CD4-positive, alpha-beta T cell treated with Interleukin-17A for 4 hours (primary cell): ENCODE measurements around the gene KIAA0513.

ENCODE experiments used
- DNase-seq: peaks from one replicate; pipeline ENCODE4 v3.0.0-alpha.2; 2020; ENCODE audit warnings: mixed read lengths

Gene KIAA0513

DNA sequence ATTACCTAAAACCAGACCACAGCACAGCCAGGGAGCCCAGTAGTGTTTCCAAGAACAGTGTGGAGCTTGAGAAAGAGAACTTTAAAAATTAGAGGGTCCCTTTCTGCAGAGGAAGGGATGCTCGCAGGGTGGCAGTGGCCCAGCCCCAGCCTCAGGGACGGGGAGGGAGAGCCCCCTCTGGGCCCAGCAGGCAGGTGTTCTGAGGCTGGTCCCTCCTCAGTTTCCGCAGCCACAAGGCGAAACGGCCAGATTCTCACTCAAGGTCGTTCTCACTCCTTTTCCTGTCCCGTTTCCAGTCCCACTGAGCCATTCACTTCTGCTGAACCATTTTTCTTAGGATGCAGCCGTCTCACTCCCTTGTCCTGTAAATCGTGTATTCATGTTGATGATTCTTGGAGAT is 64.7 kb downstream of the KIAA0513 start:
- DNase-seq, result no peak

DNA sequence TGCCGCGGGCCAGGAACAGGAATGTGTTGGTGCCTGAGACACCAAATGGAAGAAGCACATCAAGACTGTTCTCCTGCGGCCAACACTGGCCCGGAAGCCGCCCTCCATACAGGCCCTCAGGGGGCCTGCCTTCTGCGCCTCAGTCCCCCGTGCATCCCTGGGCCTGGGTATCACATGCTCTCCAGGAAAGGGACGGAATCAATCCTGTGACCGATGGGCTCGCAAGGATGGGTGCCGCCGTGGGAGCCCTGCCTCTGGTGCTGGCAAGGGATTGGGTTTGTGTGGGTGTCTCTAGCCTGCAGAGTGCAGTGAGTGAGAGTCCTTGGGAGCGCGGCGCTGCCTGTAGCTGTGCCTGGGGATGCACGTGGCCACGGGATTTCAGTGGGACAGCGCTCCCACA is 65.3 kb downstream of the KIAA0513 start:
- DNase-seq, result no peak

DNA sequence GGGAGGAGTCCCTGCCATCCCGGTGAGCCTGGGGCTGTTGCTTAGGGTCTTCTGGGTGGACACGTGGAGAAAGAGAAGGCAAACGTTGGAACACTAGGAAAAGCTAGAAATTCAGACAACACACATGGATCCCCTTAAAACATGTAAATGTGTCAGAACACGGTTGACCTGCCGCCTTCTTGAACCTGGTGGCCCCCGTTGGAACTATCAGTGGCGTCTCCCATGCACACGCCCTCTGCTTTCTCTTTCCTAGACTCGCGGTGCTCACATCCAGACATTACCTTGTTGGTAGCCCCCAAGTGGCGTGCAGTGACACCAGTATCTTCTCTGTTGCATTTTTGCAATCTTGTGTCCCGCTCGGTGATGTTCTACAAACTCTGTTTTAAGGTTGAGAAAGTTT is 66.1 kb downstream of the KIAA0513 start:
- DNase-seq, result no peak

DNA sequence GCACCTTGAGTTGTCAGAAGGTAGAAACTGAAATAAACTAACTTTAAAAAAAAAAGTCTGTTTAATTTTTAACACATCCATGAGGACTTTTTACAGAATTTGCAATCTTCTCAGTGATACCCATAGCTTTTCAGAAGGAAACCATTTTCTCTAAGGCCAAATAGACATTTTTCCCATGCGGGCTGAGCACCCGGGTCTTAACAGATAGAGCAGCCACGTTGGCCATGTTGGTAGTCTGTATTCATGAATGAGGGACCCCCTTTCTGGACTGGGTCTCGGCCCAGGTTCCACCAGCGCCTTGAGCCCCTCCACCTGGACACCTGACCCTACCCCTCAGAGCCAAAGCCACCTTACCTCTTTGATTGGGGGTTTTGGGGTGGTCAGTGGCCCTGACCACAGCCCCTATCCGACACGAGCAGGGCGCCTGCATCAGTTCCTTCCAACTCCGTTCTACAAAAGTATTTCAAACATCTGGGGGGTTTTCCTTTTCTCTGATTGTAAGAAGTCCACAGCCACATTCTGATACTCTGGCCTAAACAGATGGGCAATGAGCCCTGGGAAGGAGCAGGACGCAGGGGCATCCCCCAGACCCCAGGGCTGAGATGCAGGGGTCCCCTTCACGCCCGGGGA is 66.7 kb downstream of the KIAA0513 start:
- no peak for DNase-seq

- DNase-seq, result no peak
Observed at GRCh38 chr16:85094812-85095211, 67.2 kb downstream of the KIAA0513 start.

- DNase-seq, result no peak
Observed at GRCh38 chr16:85096921-85097320, 69.3 kb downstream of the KIAA0513 start.

DNA sequence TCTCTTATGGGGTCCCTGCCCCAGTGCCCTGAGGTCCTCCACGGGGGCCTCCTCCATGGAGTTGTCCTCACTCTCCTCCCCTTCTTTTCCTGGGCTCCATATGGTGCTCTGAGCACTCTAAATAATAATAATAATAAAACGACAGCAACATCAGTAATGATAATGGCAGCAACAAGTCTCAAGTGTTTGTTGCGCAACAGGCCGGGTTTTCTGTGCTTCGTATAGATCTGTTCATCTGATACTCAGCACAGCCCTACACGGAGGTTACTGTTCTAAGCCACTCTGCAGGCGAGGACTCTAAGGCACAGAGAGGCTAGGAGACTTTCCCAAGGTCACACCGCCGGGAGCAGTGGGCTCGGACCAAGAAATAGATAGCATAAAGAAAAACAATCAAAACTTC is 71.0 kb downstream of the KIAA0513 start:
- no peak for DNase-seq

DNA sequence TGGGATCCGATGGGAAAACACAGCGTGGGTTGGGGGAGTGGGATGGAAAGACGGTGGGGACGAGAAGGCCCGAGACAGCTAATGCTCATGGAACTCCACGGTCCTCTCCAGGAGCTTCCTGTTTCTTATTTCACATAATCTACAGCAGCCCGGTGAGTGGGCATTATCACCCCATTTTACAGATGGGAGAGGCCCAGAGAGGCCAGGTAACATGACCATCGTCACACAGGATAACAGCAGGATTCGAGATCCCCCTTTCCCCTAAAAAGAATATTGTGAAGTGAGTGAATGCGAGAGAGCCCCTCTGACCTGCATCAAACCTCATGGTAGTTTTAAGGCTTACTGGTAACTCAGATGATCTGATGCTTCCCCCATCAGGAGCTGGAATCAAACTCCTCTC is 72.7 kb downstream of the KIAA0513 start:
- no peak for DNase-seq

GRCh38 chr16:85101956-85102630 is 74.5 kb downstream of the KIAA0513 start:
- no peak for DNase-seq

DNA sequence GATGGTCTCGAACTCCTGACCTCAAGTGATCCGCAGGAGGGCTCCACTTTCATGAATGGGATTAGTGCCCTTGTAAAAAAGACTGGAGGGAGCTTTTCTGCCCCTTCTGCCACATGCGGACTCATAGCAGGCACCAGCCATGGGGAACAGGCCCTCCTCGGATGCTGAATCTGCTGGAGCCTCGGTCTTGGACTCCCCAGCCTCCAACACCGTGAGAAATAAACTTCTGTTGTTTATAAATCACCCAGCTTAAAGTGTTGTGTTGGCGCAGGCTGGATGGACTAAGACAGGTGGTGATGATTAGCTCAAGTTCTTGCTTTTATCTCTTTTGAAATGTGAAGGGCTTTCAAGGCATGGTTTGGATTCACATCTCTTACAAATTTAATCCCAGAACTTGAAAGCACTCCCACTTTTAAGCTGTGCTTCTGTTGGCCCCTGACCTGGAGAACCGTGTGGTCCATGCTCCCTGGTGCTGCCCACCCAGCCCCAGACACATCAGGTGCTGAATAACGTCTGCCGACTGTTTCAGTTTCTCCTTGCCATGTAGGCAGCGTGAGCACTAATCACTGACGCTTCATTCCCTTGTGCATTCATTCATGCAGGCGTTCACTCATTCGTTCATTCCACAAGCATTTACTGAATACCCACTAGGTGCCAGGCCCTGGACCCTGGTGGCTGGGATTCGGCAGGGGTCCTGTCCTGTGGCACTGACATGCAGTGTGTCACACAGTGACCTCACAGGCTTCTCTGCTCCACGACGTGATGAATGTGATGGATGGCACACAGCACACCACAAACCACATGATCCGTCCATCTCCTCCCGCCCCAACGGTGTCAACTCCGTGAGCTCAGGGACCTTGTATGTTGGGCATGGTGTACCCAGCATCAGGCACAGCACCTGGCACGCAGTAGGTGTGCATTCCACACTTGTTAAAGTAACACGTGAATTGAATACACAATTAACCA is 75.8 kb downstream of the KIAA0513 start:
- no peak for DNase-seq

DNA sequence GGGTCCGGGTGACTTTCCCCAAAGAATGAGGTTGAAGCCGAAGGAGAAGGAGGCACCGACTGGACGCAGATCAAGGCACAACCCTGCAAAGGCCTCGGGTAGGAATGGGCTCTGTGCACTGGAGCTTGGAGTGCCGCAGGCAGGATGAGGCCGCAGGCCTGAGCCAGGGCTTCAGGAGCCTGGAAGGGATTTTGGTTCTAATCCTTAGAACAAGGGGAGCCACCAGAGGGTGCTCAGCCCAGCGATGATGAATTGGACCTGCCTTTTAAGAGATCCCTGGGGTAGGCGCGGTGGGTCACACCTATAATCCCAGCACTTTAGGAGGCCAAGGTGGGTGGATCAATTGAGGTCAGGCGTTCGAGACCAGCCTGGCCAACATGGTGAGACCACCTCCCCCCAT is 76.6 kb downstream of the KIAA0513 start:
- DNase-seq, result no peak

DNA sequence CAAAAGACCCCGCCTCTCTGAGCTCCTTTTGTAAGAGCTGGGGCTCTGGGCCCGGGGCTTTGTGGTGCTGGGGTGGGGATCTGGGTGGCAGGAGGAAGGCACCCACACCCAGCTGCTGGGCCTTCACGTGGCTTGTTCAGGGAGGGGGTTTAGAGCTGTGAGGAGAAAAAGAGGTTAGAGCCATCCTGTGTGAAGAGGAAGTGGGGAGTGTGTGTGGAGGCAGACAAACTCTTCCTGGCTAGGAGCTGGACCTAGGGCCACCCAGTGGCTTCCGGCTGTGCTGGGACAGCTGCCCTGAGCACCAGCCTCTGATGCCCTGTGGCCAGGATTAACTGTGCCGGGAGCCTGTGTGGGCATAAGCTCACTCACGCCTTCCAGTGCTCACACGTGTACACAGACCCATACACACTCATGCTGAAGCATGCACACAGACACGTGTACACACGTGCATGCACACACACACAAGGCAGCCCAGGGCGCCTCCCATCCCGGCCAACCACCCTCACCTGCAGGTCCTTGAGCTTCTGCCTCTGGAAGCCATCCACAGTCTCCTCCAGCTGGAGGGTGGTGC is 77.3 kb downstream of the KIAA0513 start:
- DNase-seq, result peak; percentile 43

- DNase-seq, result no peak
Observed at GRCh38 chr16:85105475-85105874, 77.9 kb downstream of the KIAA0513 start.

GRCh38 chr16:85107083-85107482 is 79.5 kb downstream of the KIAA0513 start:
- DNase-seq, result no peak

- DNase-seq, result no peak
Observed at GRCh38 chr16:85107532-85107931, 79.9 kb downstream of the KIAA0513 start.

- no peak for DNase-seq
Observed at GRCh38 chr16:85110105-85110504, 82.5 kb downstream of the KIAA0513 start.

- DNase-seq, result no peak
Observed at GRCh38 chr16:85111184-85111583, 83.6 kb downstream of the KIAA0513 start.

DNA sequence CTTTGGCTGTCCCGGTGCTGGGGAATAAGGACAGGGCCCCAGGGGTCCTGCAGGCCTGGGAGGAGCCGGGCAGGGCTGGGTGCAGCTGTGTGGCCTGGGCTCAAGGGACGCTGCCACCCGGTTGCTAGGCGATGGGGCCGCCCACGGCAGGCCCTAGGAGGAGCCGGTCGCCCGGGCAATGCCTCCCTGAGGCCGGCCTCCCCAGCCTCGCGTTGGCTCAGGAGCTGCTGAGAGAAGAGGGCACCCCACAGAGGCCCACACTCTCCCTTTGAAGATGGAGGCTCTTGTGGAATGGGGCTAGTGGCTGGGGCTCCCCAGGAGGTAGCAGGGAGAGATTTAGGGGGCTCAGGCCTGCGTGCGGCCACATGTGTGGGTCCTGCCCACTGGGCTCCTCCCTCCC is 84.8 kb downstream of the KIAA0513 start, which contains the start of gene CIBAR2:
TSS of gene CIBAR2 (minus strand) at position 109 of the 400 bp plus-strand sequence. CDS start 120 bp downstream, outside the sequence.
- no peak for DNase-seq

DNA sequence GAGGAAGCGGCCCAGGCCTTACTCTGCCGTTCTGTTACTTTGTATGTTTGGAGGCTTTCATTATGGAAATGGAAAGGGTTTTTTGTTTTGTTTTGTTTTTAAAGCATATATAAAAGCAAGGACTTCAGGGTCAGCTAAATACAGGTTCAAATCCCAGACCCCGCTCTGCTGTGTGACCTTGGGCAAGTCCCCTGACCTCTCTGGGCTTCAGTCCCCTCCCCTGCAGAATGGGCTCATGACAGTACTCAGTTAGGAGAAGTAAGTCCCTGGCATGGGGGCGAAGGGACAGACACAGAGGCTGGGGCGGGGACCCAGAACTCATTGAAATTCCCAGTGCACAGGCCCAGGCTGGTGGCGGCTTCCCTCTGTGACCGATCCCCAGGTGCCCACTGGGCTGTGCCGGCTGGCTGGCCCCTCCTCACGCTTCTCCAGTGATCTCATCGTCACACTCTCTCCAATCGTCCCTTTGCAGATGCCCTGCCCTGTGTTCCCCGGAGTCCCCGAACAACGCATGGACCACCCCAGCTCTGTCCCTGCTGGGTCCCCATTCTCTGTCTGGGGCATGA is 85.7 kb downstream of the KIAA0513 start:
- no peak for DNase-seq

- DNase-seq, result no peak
Observed at GRCh38 chr16:85113913-85114312, 86.3 kb downstream of the KIAA0513 start.

DNA sequence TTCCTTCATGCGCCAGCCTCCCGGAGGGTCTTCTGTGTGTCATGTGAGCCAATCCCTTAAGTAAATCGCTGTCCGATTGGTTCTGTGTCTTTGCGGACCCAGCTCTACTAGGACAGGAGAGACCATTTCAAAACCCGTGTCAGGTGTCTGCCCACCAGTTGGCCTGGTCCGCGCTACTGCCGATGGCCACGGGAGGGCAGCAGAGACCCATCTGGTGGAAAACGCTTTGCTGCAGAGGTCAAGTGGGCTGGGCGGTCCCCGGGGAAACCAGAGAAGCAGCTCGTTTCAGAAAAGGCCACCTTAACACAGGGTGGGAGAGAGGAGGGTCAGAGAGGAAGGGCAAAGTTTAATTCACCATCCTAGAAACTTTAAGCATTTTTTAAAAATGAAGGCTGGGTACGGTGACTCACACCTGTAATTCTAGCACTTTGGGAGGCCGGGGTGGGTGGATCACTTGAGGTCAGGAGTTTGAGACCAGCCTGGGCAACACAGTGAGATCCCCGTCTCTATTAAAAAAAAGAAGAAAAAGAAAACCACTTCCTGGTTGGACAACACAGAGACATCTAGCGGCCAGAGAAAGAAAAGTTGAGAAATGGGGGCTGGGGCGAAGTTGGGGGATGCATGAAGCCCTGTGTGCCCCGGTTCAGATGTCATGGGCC is 87.4 kb downstream of the KIAA0513 start:
- peak; percentile 83 for DNase-seq

DNA sequence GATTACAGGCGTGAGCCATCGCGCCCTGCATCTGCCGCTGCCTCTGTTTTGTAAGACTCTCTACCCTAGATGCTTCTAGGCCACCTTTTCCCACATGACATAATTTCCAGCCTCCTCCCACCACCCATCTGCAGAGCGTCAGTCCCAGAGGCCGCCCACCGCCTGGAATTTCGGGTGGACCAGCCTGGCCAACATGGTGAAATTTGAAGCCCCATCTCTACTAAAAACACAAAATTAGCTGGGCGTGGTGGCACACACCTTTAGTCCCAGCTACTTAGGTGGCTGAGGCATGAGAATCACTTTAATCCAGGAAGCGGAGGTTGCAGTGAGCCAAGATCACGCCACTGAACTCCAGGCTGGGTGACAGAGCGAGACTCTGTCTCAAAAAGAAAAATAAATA is 89.8 kb downstream of the KIAA0513 start:
- DNase-seq, result no peak
